ENCODE measurements around the gene ZDHHC14. TPM values are rescaled to one million over a fixed set of nuclear protein-coding genes. Genes with fewer than 3 reads are reported as not detected.
"Not testable (repeated sequence)": the region's sequence is repeated elsewhere in the genome, so short reads cannot be mapped to it uniquely, and the experiment has no call there.

Gene ZDHHC14
- total RNA-seq, 2 experiments from 2014 or later = 5.2 TPM

GRCh38 chr6:157385482-157385881 lies 4.5 kb downstream of the ZDHHC14 start:
- ATAC-seq (ENCODE audit: low read depth) (no peak), DNase-seq (no peak)
- Mint-ChIP-seq H3K9me3 (peaks cover 5% of the 10 kb centered on the region), H3K36me3 (peaks cover 21% of the 10 kb centered on the region), H3K27ac (no peak overlapping the region), H3K27me3 (peaks cover 6% of the 10 kb centered on the region), H3K4me3 (no peak overlapping the region), H3K4me1 (peaks cover 23% of the 10 kb centered on the region)
- POLR2A ChIA-PET = interaction anchor here (0.5 kb wide), 1 partner anchor 186 kb away, joined by 3 read pairs; no protein-coding TSS in a partner anchor

DNA sequence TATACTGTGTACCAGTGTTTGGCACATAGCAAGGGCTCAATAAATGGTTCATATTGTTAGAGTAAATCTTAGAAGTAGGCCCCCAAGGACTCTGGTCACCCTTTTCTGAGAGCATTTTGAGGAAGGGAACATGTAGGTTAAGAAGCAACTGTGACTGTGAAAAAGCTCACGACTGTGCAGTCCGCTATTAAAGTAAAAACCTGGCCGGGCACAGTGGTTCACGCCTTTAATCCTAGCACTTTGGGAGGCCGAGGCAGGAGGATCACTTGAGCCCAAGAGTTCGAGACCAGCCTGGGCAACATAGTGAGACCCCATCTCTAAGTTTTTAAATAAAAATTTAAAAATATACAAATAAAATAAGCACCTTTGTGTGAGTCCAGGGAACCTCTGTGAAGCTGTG lies 5.0 kb downstream of the ZDHHC14 start:
- DNase-seq (no peak), ATAC-seq (ENCODE audit: low read depth) (no peak)
- Mint-ChIP-seq H3K27ac (no peak overlapping the region), H3K4me3 (no peak overlapping the region), H3K27me3 (peaks cover 6% of the 10 kb centered on the region), H3K36me3 (peaks cover 24% of the 10 kb centered on the region), H3K4me1 (peaks cover 23% of the 10 kb centered on the region), H3K9me3 (peaks cover 6% of the 10 kb centered on the region)
- POLR2A ChIA-PET = interaction anchor here (0.5 kb wide), 1 partner anchor 185 kb away, joined by 3 read pairs; no protein-coding TSS in a partner anchor

- no peak overlapping the region for H3K4me3 Mint-ChIP-seq
- ATAC-seq (ENCODE audit: low read depth) (no peak), DNase-seq (no peak)
- peaks cover 8% of the 10 kb centered on the region for H3K9me3 Mint-ChIP-seq
- no peak overlapping the region for H3K27ac Mint-ChIP-seq
- POLR2A ChIA-PET = interaction anchor here (0.6 kb wide), 1 partner anchor 64 kb away, joined by 4 read pairs; no protein-coding TSS in a partner anchor
- peaks cover 27% of the 10 kb centered on the region for H3K36me3 Mint-ChIP-seq
- peaks cover 23% of the 10 kb centered on the region for H3K4me1 Mint-ChIP-seq
- peaks cover 6% of the 10 kb centered on the region for H3K27me3 Mint-ChIP-seq
Observed at GRCh38 chr6:157386454-157386853, 5.5 kb downstream of the ZDHHC14 start.

GRCh38 chr6:157388924-157389323 lies 7.9 kb downstream of the ZDHHC14 start:
- no peak overlapping the region for H3K27ac Mint-ChIP-seq
- no peak overlapping the region for H3K4me3 Mint-ChIP-seq
- H3K9me3 Mint-ChIP-seq = peaks cover 13% of the 10 kb centered on the region
- ATAC-seq (ENCODE audit: low read depth) (no peak), DNase-seq (no peak)
- peaks cover 28% of the 10 kb centered on the region for H3K36me3 Mint-ChIP-seq
- POLR2A ChIA-PET = no interaction called here
- peaks cover 18% of the 10 kb centered on the region for H3K4me1 Mint-ChIP-seq
- H3K27me3 Mint-ChIP-seq = no peaks in the 10 kb centered on the region

DNA sequence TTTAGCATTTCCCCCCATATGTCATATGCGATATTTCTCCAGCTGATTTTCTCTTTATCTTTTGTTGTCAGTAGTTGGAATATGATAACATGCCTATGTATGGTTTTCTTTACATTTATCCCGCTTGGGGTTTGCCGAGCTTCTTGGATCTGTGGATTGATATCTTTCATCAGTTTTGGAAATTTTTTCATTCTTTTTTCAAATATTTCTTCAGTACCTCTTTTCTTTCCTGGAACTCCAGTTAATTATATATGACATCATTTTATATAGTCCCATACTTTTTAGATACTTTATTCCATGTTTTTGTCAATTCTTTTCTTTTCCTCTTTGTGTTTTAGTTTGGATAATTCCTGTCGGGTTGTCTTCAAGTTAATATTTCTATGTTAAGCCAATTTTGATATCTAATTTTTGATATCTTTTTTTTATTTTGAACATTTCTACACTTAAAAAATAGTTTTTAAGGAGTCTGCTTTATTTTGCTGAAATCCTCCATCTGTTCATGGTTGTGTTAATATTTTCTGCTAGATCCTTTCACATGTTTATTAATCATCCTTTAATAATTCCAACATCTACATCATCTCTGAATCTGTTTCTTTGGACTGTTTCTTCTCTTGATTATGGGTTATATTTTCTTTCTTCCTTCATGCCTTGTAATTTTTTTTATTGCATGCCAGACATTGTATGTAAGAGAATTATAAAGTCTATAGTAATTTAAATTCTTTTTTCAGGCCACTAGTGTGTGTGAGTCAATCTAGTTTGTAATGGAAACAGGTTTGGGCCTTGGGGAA lies 9.5 kb downstream of the ZDHHC14 start:
- H3K27ac Mint-ChIP-seq = no peak overlapping the region
- POLR2A ChIA-PET = no interaction called here

DNA sequence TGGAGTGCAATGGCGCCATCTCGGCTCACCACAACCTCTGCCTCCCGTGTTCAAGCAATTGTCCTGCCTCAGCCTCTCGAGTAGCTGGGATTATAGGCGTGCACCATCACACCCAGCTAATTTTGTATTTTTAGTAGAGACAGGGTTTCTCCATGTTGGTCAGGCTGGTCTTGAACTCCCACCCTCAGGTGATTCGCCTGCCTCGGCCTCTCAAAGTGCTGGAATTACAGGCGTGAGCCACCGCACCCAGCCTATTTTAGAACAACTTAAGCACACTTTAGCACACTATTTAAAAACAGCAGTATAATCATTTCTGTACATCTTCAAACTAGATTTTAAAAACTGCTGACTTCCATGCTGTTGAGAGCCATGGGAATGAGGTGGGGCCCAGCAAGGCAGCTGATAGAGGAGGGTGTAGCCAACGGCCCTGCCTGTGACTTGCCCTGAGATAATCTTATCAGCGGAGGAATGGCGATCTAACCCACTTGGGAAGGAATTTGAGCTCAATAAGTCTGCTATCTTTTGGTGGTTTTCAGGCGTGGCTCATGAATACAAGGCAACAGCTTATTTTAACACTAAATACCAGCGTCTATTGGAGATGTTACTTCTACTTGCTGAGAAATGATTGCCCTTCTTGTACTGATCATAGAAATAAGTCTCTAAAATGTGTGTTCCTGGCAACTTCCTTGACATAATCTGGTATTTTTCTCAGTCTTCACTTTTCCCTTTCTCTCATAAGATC lies 12.1 kb downstream of the ZDHHC14 start:
- no peak overlapping the region for H3K27ac Mint-ChIP-seq
- peaks cover 32% of the 10 kb centered on the region for H3K36me3 Mint-ChIP-seq
- H3K4me1 Mint-ChIP-seq = peaks cover 8% of the 10 kb centered on the region
- POLR2A ChIA-PET = no interaction called here
- H3K4me3 Mint-ChIP-seq = no peak overlapping the region
- DNase-seq (no peak), ATAC-seq (ENCODE audit: low read depth) (no peak)
- H3K27me3 Mint-ChIP-seq = no peaks in the 10 kb centered on the region
- H3K9me3 Mint-ChIP-seq = peaks cover 13% of the 10 kb centered on the region

More for the DNA sequence above, 9.5 kb downstream of the ZDHHC14 start:
- Mint-ChIP-seq H3K4me3 (no peak overlapping the region), H3K4me1 (peaks cover 13% of the 10 kb centered on the region), H3K36me3 (peaks cover 32% of the 10 kb centered on the region), H3K9me3 (peaks cover 13% of the 10 kb centered on the region), H3K27me3 (no peaks in the 10 kb centered on the region)
- ATAC-seq (ENCODE audit: low read depth) (no peak), DNase-seq (no peak)

- no peak overlapping the region for H3K27ac Mint-ChIP-seq
- no peaks in the 10 kb centered on the region for H3K27me3 Mint-ChIP-seq
- no peak overlapping the region for H3K4me3 Mint-ChIP-seq
- ATAC-seq (ENCODE audit: low read depth) = no peak
- DNase-seq = no peak
- H3K9me3 Mint-ChIP-seq = peaks cover 13% of the 10 kb centered on the region
- peaks cover 8% of the 10 kb centered on the region for H3K4me1 Mint-ChIP-seq
- H3K36me3 Mint-ChIP-seq = peaks cover 29% of the 10 kb centered on the region
- POLR2A ChIA-PET = no interaction called here
Observed at GRCh38 chr6:157393669-157394327, 12.8 kb downstream of the ZDHHC14 start.

DNA sequence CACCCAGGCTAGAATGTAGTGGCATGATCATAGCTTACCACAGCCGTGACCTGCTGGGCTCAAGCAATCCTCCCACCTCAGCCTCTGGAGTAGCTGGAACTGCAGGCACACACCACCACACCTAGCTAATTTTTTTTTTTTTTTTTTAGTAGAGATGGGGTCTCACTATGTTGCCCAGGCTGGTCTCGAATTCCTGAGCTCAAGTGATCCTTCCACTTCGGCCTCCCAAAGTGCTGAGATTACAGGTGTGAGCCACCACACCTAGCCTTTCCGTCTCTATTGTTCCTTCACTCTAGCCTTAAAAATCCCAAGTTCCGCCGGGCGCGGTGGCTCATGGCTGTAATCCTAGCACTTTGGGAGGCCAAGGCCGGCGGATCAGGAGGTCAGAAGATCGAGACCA lies 14.2 kb downstream of the ZDHHC14 start:
- DNase-seq; H3K4me1 Mint-ChIP-seq; H3K27ac Mint-ChIP-seq; H3K9me3 Mint-ChIP-seq; H3K27me3 Mint-ChIP-seq; H3K4me3 Mint-ChIP-seq; ATAC-seq (ENCODE audit: low read depth); POLR2A ChIA-PET: not testable (repeated sequence)
- H3K36me3 Mint-ChIP-seq = peaks cover 22% of the 10 kb centered on the region

DNA sequence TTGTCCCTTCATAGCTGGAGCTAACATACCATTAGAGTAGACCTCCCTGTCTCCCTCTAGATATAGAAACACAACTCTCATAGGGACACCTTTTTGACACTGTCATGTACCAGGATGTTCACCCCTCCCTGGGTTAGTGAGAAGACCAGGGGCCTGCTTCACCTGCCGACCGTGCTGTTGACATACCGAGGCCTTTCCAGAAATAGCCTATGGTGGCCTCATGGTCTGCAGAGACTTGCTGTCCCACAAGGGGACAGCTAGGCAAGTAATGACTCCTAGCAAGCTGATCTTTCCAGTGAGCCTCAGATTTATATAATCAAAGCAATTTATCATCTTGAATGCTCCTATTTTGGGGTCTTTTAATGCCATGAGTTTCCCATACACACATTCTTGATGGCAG lies 15.0 kb downstream of the ZDHHC14 start:
- DNase-seq (no peak), ATAC-seq (ENCODE audit: low read depth) (no peak)
- POLR2A ChIA-PET = no interaction called here
- peaks cover 6% of the 10 kb centered on the region for H3K9me3 Mint-ChIP-seq
- H3K36me3 Mint-ChIP-seq = peaks cover 16% of the 10 kb centered on the region
- H3K4me3 Mint-ChIP-seq = no peak overlapping the region
- H3K27me3 Mint-ChIP-seq = no peaks in the 10 kb centered on the region
- H3K4me1 Mint-ChIP-seq = peaks cover 8% of the 10 kb centered on the region
- H3K27ac Mint-ChIP-seq = no peak overlapping the region

GRCh38 chr6:157397660-157398059 lies 16.7 kb downstream of the ZDHHC14 start:
- H3K9me3 Mint-ChIP-seq = no peaks in the 10 kb centered on the region
- peaks cover 8% of the 10 kb centered on the region for H3K4me1 Mint-ChIP-seq
- DNase-seq (no peak), ATAC-seq (ENCODE audit: low read depth) (no peak)
- no peaks in the 10 kb centered on the region for H3K27me3 Mint-ChIP-seq
- peaks cover 7% of the 10 kb centered on the region for H3K36me3 Mint-ChIP-seq
- POLR2A ChIA-PET = no interaction called here
- H3K27ac Mint-ChIP-seq = no peak overlapping the region
- H3K4me3 Mint-ChIP-seq = no peak overlapping the region

DNA sequence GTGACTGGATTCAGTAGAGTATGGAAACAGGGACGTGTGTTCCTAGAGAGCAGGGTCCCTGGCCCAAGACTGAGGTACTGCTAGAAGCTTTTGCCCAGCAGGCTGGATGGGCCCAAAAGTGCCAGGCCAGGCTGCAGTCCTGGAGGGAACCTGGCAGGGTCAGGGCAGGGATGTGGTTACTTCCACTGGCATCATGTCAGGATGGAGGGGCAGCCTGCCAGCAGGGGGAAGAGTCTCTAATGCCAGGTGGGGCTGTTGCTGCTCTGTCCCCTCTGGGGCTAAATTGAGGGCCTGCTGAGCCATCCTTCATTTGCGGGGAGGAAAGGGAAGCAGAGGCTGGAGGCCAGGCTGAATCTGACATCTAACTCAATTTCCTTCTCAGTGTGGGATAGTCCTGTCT lies 17.2 kb downstream of the ZDHHC14 start:
- H3K27me3 Mint-ChIP-seq = no peaks in the 10 kb centered on the region
- H3K9me3 Mint-ChIP-seq = no peaks in the 10 kb centered on the region
- no peak overlapping the region for H3K27ac Mint-ChIP-seq
- peaks cover 7% of the 10 kb centered on the region for H3K36me3 Mint-ChIP-seq
- H3K4me3 Mint-ChIP-seq = no peak overlapping the region
- H3K4me1 Mint-ChIP-seq = peaks cover 8% of the 10 kb centered on the region
- DNase-seq (no peak), ATAC-seq (ENCODE audit: low read depth) (no peak)
- POLR2A ChIA-PET = no interaction called here

DNA sequence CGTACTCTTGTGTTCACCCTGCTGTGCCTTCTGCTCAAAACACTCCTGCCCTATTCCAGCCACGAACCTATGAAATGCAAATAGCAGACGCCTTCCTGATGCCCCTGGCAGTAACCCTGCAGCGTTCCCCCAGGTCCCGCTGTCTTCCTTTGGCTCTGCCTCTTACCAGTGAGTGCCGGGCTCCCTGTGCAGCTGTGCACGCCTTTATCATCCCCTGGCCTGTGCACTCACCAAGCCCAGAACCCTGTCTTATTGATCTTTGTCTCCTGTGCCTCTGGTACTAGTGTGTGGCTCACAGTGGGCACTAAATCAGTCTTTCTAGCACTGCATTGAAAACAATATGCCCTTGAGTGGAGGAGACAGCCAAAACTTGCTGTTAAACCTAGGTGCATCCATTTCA lies 19.7 kb downstream of the ZDHHC14 start:
- POLR2A ChIA-PET = no interaction called here
- Mint-ChIP-seq H3K4me3 (no peak overlapping the region), H3K4me1 (no peaks in the 10 kb centered on the region), H3K27me3 (no peaks in the 10 kb centered on the region), H3K36me3 (no peaks in the 10 kb centered on the region), H3K27ac (no peak overlapping the region), H3K9me3 (no peaks in the 10 kb centered on the region)
- ATAC-seq (ENCODE audit: low read depth) = no peak
- no peak for DNase-seq

DNA sequence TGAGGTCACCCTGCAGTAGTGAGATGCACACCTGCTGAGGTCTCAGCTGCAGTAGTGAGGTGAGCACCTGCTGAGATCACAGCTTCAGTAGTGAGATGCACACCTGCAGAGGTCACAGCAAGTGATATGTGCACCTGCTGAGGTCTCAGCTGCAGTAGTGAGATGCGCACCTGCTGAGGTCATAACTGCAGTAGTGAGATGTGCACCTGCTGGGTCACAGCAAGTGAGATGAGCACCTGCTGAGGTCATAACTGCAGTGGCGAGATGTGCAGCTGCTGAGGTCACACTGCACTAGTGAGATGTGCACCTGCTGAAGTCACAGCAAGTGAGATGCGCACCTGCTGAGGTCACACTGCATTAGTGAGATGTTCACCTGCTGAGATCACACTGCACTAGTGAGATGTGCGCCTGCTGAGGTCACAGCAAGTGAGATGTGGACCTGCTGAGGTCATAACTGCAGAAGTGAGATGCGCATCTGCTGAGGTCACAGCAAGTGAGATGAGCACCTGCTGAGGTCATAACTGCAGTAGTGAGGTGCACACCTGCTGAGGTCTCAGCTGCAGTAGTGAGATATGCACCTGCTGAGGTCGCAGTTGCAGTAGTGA lies 20.8 kb downstream of the ZDHHC14 start:
- DNase-seq (no peak), ATAC-seq (ENCODE audit: low read depth) (no peak)
- Mint-ChIP-seq H3K9me3 (no peaks in the 10 kb centered on the region), H3K27ac (no peak overlapping the region), H3K36me3 (no peaks in the 10 kb centered on the region), H3K4me1 (no peaks in the 10 kb centered on the region), H3K27me3 (no peaks in the 10 kb centered on the region), H3K4me3 (no peak overlapping the region)
- POLR2A ChIA-PET = no interaction called here
